Heart left ventricle (tissue), 16 donors: ENCODE data around the gene EIF5A2. TPM values are rescaled to one million over a fixed set of nuclear protein-coding genes. Genes with fewer than 3 reads are reported as not detected.

Source experiments
- ATAC-seq, 4 donors: fragments of 200-7000 bp; cut with Tn5 transposase; one replicate each; pipeline ENCODE4 v1.9.1; 2020 to 2022; ENCODE audit warnings: moderate library complexity in 4 of 4, mild to moderate bottlenecking in 3 of 4, moderate number of reproducible peaks in 1 of 4
- DNase-seq, 5 donors: peaks; one replicate each; pipeline ENCODE4 v3.0.0-alpha.2; 2020
- H3K27ac ChIP-seq, 12 donors: fragments of 200-600 bp; sonication (generic) in 4 of 12; one replicate each; pipeline versions ENCODE4 v1.5.0 to v1.8.0; 2016 to 2022; ENCODE audit warnings: mild to moderate bottlenecking in 2 of 12
- H3K27me3 ChIP-seq, 9 donors: fragments of 200-600 bp; sonication (generic) in 2 of 9; one replicate each; pipeline versions ENCODE4 v1.5.1 to v1.8.0; 2016 to 2022; ENCODE audit warnings: mild to moderate bottlenecking in 3 of 9
- H3K36me3 ChIP-seq, 9 donors: fragments of 200-600 bp; sonication (generic) in 2 of 9; one replicate each; pipeline versions ENCODE4 v1.5.0 to v1.8.0; 2018 to 2022; ENCODE audit warnings: mild to moderate bottlenecking in 2 of 9
- H3K4me1 ChIP-seq, 12 donors: fragments of 200-600 bp; sonication (generic) in 4 of 12; one replicate each; pipeline versions ENCODE4 v1.5.0 to v1.8.0; 2016 to 2022; ENCODE audit warnings: mild to moderate bottlenecking in 3 of 12
- H3K4me3 ChIP-seq, 12 donors: fragments of 200-600 bp; sonication (generic) in 4 of 12; one replicate each; pipeline versions ENCODE4 v1.5.0 to v1.8.0; 2017 to 2022; ENCODE audit warnings: mild to moderate bottlenecking in 9 of 12, moderate library complexity in 4 of 12
- H3K9me3 ChIP-seq, 12 donors: fragments of 200-600 bp; sonication (generic) in 4 of 12; one replicate each; pipeline versions ENCODE4 v1.5.0 to v1.8.0; 2016 to 2022; ENCODE audit warnings: mild to moderate bottlenecking in 1 of 12
- POLR2A ChIP-seq, 2 donors: fragments of 450-650 bp; IDR thresholded peaks; one replicate each; pipeline ENCODE4 v1.6.1; 2017; ENCODE audit warnings: antibody characterized with exemption in 2 of 2, mild to moderate bottlenecking in 2 of 2, moderate library complexity in 2 of 2
- WGBS, 4 donors: extraction: QIAGEN DNeasy Blood & Tissue Kit in 2 of 4; methylation state at CpG; one replicate each; pipeline versions ENCODE4 v1.1.5 to v1.1.7; 2013 to 2018; 5-methylcytosine and 5-hydroxymethylcytosine counted together
- intact Hi-C, 10 donors: fragments of 100-400 bp; cut with DNase I; formaldehyde crosslinking; loops; one replicate each; pipeline versions ENCODE4 v1.11.1 to v1.14.2; 2022
- polyA plus RNA-seq, 2 donors: library from polyadenylated mRNA; stranded (reverse); fragments of 200-250 nt; gene quantifications; one replicate each; pipeline ENCODE4 v1.2.3, GENCODE V29; 2013
- total RNA-seq, 9 donors: library from RNA; depleted of rRNA in 2 of 9; stranded (reverse); fragments of >200 nt in 2 of 9; fragmentation: NEBNext Ultra II Directional in 3 of 9; extraction: Animal tissue kit (Norgen Biotek cat#: 25700) in 3 of 9; gene quantifications; one replicate each; pipeline versions ENCODE4 v1.1.0 to v1.2.4, GENCODE V29; 2016 to 2023
- TF ChIP-seq, protein P1 (sequence below), 12 donors: fragments of 200-600 bp; sonication (generic) in 4 of 12; IDR thresholded peaks; one replicate each; pipeline versions ENCODE4 v1.5.0 to v1.8.0; 2018 to 2022; ENCODE audit warnings: antibody characterized with exemption in 12 of 12, mild to moderate bottlenecking in 5 of 12
- donor health status: ischemic (EF 13 %, LVEDD 7.1; RV severe dilation, severe dysfunction).
- donor health status: healthy with polysubstance abuse.
- donor health status: DM: no; HTN: yes; CAD: no.
- donor health status: DM: no; HTN: no; CAD: no.
- donor health status: ischemic (EF 25% LVEDD 6.9; RV normal size, moderate dysfunction).
- donor health status: ischemic (EF 25% LVEDD 5.7; RV mildly dilated, moderate dysfunction).
- donor health status: healthy.
- donor health status: DM: yes; HTN: yes; CAD: no.
- donor health status: ischemic (EF 35%, LVEDD 5.7; RV mildly dilated, moderate dysfunction).
- donor health status: nonischemic (EF 11% LVEDD 7.7; RV severe dilation, severe dysfunction).
- donor health status: DM: yes; HTN: yes; CAD: no.
- donor health status: PGD.
- donor health status: ischemic (EF 29% LVEDD 5.4; RV normal size, mild dysfunction).
- donor health status: nonischemic (EF 23%, LVEDD 6.1; RV moderate dilation, normal function).

Gene EIF5A2
- total and polyA plus RNA-seq, 11 donors = 1.6 to 13.9 (median 8.4) TPM

DNA sequence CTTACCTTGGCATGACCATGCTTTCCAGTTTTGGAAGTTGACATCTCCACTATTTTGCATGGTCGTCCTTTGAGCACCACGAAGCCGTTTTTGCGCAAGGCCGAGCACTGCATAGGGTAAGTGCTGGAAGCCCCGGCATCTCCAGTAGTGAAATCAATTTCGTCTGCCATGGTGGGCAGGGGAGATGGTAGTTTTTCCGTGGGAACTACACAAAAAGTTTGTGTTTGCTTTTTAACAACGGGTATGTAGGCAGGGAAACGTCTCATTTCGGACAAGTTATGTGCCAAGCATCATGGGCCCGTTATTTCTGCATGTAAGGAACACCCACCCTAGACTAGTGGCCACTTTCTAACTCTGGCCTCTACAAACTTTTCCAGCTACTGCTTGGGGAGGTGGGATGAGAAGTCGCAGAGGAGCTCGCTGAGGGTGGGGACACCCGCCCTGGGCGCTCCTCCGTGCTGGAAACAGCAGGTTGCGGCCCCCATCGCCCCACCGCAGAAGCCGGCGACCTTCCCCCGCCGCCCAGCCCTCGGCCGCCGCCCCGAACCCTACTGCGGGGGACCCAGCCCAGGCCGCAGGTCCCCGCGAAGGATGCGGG, 701 bp downstream of the EIF5A2 start:
- Histone ChIP-seq H3K4me1 (peaks cover 0 to 24% (median 13%) of the 10 kb centered on the region in 12 donors), H3K36me3 (no peaks in the 10 kb centered on the region), H3K27me3 (no peaks in the 10 kb centered on the region), H3K27ac (peak overlapping the region in 11 of 12 donors; percentile 23 to 78 (median 61)), H3K4me3 (peak overlapping the region; percentile 38 to 92 (median 78)), H3K9me3 (peaks cover 0 to 31% (median 16%) of the 10 kb centered on the region in 12 donors)
- intact Hi-C loops = loop anchor here in 2 of 10 donors (5.0 kb wide), 1 partner anchor 35 kb away; the partner anchor contains the start of gene RPL22L1 (in 2 of the 2)
- TF ChIP-seq, protein P1, sequence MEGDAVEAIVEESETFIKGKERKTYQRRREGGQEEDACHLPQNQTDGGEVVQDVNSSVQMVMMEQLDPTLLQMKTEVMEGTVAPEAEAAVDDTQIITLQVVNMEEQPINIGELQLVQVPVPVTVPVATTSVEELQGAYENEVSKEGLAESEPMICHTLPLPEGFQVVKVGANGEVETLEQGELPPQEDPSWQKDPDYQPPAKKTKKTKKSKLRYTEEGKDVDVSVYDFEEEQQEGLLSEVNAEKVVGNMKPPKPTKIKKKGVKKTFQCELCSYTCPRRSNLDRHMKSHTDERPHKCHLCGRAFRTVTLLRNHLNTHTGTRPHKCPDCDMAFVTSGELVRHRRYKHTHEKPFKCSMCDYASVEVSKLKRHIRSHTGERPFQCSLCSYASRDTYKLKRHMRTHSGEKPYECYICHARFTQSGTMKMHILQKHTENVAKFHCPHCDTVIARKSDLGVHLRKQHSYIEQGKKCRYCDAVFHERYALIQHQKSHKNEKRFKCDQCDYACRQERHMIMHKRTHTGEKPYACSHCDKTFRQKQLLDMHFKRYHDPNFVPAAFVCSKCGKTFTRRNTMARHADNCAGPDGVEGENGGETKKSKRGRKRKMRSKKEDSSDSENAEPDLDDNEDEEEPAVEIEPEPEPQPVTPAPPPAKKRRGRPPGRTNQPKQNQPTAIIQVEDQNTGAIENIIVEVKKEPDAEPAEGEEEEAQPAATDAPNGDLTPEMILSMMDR (IDR thresholded peaks at IDR 0.05) = no peak
- no peak for TF ChIP-seq POLR2A (IDR thresholded peaks at IDR 0.05)
- WGBS, 4 donors = 5 to 16% (median 6%) methylated on average over 12 to 33 of the region's 33 CpGs
- DNase-seq = no peak
- peak in 1 of 4 donors; percentile 32 for ATAC-seq

DNA sequence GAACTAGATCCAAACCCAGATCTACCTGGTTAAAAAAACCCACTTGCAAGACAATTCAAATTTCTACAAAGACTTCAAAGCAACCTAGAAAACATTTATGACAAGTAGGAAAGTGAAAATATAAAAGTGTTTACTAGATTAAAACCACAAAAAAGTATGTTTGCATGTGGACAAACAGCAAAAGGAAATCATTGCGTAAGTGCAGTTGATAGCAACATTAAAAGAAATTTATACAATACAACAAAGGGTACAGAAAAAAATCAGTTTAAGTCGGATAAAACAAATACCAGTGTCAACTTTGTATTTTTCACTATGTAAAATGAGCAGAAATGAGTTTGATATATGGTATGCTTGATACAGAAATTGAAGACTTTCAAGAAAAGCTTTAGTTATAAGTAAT, 2.6 kb downstream of the EIF5A2 start:
- DNase-seq (no peak), ATAC-seq (no peak)
- H3K27me3 ChIP-seq = no peaks in the 10 kb centered on the region
- no peaks in the 10 kb centered on the region for H3K36me3 ChIP-seq
- 93 to 97% (median 95%) methylated on average over 2 of the region's 2 CpGs for WGBS, 4 donors
- H3K4me3 ChIP-seq = no peak overlapping the region
- TF ChIP-seq, protein P1 (IDR thresholded peaks at IDR 0.05) = no peak
- TF ChIP-seq POLR2A (IDR thresholded peaks at IDR 0.05) = no peak
- intact Hi-C loops = loop anchor here in 2 of 10 donors (5.0 kb wide), 1 partner anchor 34 kb away; the partner anchor contains the start of gene RPL22L1 (in 2 of the 2)
- H3K9me3 ChIP-seq = peaks cover 0 to 22% (median 13%) of the 10 kb centered on the region in 12 donors
- peaks cover 0 to 24% (median 13%) of the 10 kb centered on the region in 12 donors for H3K4me1 ChIP-seq
- no peak overlapping the region for H3K27ac ChIP-seq

DNA sequence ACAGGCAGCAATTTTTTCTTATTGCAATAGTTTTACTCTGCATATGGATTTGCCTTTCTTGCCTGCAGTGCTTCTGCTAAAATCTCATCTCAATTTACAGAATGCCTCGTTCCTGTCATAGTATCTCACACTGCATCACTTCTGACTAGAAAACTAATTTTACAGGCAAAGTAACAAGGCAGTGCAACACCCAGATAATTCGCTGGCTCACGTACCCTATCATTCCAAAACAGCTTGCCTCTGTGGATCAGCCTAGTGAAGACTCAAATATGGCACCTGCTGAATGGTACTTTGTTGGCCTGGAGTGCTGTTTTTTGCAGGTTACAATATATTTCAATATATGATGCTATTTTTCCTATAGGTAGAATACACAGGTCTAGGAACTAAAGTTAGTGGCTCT, 5.3 kb downstream of the EIF5A2 start:
- Histone ChIP-seq H3K9me3 (no peaks in the 10 kb centered on the region), H3K27ac (no peak overlapping the region), H3K36me3 (no peaks in the 10 kb centered on the region), H3K4me3 (no peak overlapping the region), H3K4me1 (peaks cover 0 to 20% (median 12%) of the 10 kb centered on the region in 12 donors), H3K27me3 (no peaks in the 10 kb centered on the region)
- intact Hi-C loops = no loop called here
- no peak for DNase-seq
- WGBS, 4 donors = 95 to 97% (median 97%) methylated on average over 3 of the region's 3 CpGs
- TF ChIP-seq POLR2A (IDR thresholded peaks at IDR 0.05) = no peak
- TF ChIP-seq, protein P1 (IDR thresholded peaks at IDR 0.05) = no peak
- no peak for ATAC-seq

DNA sequence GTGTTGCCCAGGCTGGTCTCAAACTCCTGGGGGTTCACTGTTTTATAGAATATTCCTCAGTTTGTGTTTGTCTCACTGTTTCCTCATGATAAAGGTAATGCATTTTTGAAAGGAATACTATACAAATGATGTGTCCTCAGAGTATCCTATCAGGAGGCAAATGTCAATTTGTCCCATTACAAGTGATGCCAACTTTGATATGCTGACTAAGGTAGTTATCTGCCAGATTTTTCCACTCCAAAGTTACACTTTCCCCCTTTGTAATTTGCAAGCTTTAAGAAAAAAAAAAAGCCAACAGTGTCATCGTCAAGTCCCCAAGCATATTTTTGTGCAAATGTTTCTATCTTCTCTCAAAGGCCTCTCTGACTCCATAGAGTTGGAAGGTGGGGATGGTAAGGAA, 9.0 kb downstream of the EIF5A2 start:
- H3K9me3 ChIP-seq = no peaks in the 10 kb centered on the region
- H3K27me3 ChIP-seq = no peaks in the 10 kb centered on the region
- DNase-seq (no peak), ATAC-seq (no peak)
- intact Hi-C loops = no loop called here
- 90 to 98% (median 96%) methylated on average over 1 of the region's 1 CpG for WGBS, 4 donors
- no peak overlapping the region for H3K27ac ChIP-seq
- TF ChIP-seq, protein P1 (IDR thresholded peaks at IDR 0.05) = no peak
- no peak for TF ChIP-seq POLR2A (IDR thresholded peaks at IDR 0.05)
- no peaks in the 10 kb centered on the region for H3K4me1 ChIP-seq
- H3K4me3 ChIP-seq = no peak overlapping the region
- no peaks in the 10 kb centered on the region for H3K36me3 ChIP-seq
